Measurements from ENCODE around the gene CBR3.
"Not testable (repeated sequence)": the region's sequence is repeated elsewhere in the genome, so short reads cannot be mapped to it uniquely, and the experiment has no call there.

CBR3 gene

DNA sequence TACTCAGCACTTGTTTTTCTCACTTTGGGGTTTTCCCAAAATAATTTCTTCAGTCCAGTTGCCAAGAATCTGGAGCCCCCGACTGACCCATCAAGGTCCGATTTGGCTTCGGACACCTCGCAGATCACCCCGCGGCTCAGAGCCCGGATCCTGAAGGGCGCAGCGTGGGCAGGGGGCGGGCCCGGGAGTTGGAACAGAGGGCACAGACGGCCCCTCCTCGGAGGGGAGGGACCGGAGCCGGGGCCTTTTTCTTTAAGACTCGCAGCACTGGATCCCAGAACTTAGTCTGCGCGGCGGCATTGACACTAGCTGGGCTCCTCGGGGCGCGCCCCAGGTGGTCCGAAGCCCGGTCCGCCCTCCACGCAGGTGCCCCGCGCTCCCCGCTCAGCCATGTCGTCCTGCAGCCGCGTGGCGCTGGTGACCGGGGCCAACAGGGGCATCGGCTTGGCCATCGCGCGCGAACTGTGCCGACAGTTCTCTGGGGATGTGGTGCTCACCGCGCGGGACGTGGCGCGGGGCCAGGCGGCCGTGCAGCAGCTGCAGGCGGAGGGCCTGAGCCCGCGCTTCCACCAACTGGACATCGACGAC lies at the start of gene CBR3:
Gene CBR3 (plus strand): TSS at position 277 of the 588 bp plus-strand sequence. CDS start 114 bp downstream, at position 391.
- DNase-seq (ENCODE audit: low read depth, low spot score), result no peak

DNA sequence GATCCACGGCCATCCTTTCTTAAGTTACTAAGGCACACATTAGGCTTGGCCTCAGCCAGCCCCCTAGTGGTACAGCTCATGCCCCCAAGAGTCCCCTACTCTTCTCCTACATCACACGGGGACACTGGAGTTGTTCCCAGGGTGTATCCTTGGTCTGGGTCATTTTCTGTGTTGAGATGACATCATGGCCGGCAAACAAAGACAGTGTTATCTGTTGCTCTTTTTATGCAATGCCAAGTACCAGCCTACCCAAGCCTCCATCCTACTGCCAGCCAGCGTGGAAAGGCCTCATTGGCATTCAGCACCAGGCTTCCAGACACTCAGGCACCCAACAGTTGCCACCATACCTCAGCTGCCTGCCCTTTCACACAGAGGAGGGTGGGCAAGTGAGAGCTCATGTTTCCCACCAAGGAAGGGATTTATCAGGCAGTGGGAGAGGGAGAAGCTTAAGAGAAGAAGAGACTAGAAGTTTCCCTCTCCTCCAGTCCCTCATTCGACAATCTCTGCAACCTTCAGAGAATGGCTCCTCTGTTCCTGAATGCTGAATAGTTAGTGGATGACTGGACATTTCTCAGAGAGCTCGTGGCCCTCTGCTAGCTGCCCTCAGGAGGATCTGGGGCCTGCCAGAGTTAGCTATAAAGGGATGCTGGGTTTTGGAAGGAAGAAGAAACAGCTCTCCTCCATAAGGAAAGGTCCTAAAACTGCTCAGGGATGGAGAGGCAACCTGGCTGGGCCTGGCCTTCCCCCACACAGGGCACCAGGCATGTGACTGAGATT lies 47.3 kb upstream of the CBR3 start:
- DNase-seq (ENCODE audit: low read depth, low spot score), result no peak

DNA sequence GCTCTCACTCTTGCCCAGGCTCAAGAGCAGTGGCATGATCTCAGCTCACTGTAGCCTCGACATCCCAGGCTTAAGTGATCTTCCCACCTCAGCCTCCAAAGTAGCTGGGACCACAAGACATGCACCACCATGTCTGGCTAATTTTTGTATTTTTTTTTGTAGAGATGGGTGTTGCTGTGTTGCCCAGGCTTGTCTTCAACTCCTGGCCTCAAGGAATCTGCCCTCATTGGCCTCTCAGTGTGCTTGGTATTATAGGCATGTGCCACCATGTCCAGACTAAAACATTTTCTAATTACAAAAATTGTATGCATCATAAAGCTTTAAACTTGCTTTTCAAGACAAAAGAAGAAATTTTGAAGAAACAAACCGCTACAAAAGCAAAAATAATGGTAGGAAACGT lies 44.9 kb upstream of the CBR3 start:
- DNase-seq (ENCODE audit: low read depth, low spot score), result no peak

DNA sequence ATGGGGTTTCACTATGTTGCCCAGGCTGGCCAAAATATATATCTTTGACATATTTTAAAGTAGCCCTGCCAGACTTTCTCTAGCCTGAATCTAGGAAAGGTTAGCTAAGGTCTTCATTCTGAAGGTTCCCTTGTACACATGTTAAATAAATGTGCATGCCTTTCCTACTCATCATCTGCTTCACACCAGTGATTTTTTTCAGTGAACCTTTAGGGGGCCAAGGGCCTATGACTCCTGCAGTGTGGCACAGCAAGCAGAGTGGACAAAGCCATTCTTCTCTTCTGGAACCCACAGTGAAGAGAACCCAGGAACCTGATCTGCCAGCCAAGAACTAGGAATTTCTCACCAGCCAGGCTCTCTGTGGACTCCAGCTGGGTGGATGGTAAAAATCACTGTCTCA lies 42.2 kb upstream of the CBR3 start:
- DNase-seq (ENCODE audit: low read depth, low spot score), result no peak

DNA sequence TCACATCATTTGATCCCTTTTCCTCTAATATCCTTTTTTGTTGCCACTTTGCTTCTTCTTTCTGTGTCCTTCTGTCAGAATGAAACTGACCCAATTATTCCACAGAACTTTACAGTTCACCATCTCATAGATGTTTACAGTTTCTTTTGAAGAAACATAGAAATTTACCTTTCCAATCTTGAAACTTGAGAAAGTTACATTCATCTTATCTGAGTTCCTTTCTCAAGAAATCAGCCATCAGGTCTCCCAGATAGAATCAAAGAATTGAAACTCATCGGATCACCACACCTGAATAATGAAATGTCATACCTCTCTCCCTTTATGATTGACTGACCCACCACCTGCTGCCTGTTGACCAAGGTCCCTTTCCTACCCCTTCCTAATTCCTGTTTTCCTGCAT lies 41.4 kb upstream of the CBR3 start:
- DNase-seq (ENCODE audit: low read depth, low spot score), result no peak

DNA sequence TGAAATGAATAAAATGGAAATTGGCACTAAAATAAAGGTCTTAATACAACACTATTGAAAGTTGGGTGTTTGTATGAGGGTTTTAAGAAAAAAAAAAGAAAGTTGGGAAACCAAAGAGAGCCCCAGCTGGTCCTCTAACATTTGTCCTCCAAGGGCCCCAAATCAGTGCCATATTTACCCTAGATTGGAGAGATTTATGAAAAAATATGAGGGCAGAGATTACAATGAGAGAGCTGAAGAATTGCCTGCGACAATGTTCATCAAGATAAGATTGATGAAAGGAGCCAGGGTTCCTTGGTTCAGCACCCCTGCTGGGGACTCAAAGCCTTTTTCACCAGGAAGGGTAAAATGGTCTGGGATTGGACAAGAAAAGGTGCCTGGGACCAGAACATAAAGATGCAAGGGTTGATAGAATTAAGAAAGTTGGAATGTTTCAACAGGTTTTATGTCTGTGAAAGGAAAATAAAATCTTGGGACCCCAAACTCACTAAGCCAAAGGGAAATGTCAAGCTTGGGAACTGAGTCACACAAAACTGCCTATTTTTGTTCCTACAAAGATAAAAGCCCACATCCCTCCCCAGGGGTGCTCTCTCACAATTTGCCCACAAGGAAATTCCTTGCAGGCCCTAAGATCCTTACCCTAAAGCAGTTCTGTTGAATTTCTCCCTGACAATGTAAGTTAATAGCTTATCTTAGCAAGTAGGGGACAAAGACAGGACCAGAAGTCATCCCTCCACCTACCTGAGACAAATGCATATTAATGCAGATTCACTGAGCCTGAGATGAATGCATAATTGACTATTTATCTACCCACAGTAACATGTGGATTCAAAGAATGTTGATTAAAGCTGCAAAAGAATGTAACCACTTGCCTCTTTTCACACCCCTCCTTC lies 38.2 kb upstream of the CBR3 start:
- no peak for DNase-seq (ENCODE audit: low read depth, low spot score)

DNA sequence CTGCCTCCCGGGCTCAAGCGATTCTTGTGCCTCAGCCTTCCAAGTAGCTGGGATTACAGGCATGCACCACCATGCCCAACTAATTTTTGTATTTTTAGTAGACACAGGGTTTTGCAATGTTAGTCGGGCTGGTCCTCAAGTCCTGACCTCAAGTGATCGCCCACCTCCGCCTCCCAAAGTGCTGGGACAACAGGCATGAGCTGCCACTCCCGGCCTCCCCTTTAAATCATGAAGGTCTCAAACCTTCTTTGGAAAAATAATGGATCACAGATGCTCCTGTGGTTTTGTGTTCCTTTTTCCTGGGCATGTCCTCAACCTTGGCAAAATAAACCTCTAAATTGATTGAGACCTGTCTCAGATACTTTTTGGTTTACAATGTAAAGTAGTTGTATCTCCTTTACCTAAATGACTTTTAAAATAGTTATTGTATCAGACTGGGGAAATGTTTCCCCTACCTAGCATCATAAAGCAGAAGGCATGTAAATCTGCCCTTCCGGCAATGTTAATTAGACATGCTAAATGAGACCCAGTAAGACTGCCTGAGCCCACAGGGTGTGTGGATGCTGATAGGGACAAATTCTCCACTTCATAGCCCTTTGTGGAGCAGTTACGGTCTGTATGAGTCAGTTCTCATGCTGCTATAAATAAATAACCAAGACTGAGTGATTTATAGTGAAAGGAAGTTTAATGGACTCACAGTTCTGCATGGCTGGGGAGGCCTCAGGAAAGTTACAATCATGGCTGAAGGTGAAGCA lies 37.3 kb upstream of the CBR3 start:
- no peak for DNase-seq (ENCODE audit: low read depth, low spot score)

DNA sequence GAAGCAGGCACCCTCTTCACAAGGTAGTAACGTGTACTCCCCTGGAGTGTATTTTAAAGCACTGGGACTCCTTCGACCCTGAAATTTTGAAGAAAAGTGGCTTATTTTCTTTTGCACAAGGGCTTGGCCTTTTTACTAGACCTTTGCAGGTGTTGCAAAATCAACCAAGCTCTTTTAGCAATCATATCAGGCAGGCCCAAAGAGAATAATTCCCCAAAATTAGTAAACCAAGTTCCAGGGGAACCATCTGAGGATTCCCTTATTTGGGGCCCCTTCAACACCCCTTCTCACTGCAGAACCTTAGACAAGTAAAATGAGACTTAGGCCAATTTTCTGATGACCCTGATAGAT lies 36.7 kb upstream of the CBR3 start:
- no peak for DNase-seq (ENCODE audit: low read depth, low spot score)

DNA sequence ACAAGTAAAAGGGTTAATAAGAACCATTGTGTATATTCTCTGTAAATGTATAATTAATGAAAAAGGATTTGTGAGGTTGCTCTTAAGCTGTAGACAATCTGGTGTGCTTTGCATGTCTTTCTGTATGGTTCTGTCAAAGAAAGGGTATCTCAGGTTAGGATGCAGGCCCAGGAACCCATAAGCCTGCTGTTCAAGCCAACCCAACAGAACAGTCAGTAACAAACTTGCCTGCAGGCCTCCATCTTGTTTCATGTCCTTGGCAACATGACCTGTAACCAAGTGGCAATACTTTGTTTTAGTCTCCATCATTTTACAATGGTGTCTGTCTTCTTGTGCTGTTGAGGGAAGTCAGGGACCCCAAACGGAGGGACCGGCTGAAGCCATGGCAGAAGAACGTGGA lies 35.9 kb upstream of the CBR3 start:
- DNase-seq (ENCODE audit: low read depth, low spot score), result no peak

DNA sequence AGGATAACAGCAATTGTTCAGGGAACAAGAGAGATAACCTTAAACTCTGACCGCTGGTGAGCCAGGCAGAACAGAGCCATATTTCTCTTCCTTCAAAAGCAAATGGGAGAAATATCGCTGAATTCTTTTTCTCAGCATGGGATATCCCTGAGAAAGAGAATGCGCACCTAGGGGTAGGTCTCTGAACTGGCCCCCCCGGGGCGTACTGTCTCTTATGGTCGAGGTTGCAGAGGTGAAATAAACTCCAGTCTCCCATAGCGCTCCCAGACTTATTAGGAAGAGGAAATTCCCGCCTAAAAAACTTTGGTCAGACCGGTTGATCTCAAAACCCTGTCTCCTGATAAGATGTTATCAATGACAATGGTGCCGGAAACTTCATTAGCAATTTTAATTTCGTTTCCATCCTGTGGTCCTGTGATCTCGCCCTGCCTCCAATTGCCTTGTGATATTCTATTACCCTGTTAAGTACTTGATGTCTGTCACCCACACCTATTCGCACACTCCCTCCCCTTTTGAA lies 35.1 kb upstream of the CBR3 start:
- DNase-seq (ENCODE audit: low read depth, low spot score), result not testable (repeated sequence)

DNA sequence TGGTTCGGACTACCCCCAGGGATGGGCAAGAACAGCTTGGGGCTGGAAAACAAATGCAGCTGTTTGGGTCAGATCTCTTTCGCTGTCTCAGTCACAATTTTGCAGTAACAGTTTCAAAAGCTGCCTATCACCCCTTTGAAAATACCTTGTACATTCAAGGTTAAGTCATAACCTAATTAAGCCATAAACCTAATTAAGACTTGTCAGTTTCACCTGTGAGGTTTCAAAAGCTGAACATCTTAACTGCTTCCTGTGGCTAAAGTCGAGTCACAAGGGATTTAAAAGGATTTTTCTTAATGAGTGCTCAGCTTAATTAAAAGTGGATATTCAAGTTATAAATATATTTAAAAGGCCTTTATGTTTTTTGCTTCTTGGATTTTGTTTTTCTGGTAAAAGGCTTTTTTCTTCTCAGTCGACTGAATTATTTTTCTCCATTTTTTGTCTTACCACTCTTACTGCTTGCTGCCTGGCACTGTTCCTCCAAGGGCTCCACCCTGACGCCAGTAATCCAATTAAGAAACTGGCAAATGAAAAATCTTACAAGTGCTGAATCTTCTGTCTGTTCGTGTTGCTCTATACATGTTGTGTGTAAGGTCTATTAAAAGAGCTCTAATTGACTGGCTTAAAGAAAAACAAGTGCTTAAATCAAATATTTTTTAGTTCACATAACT lies 33.8 kb upstream of the CBR3 start:
- DNase-seq (ENCODE audit: low read depth, low spot score), result no peak

DNA sequence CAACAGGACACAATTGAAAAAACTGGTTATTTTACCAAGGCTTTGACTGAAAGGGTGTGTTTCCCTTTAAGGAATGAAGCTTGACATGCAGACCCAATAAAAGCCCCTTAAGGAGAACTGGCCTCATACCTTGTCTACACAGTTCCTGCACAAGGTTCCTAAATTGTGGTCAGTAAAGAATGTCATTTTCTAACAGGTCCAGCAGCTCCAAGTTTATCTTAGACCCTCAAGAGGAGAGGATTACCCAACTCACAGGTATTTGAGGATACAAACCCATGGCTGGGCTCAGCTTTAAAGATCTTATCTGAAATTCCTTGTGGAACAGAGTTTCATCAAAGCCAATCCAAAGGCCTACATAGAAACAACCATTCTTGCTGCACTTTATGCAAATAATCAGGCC lies 31.4 kb upstream of the CBR3 start:
- no peak for DNase-seq (ENCODE audit: low read depth, low spot score)

DNA sequence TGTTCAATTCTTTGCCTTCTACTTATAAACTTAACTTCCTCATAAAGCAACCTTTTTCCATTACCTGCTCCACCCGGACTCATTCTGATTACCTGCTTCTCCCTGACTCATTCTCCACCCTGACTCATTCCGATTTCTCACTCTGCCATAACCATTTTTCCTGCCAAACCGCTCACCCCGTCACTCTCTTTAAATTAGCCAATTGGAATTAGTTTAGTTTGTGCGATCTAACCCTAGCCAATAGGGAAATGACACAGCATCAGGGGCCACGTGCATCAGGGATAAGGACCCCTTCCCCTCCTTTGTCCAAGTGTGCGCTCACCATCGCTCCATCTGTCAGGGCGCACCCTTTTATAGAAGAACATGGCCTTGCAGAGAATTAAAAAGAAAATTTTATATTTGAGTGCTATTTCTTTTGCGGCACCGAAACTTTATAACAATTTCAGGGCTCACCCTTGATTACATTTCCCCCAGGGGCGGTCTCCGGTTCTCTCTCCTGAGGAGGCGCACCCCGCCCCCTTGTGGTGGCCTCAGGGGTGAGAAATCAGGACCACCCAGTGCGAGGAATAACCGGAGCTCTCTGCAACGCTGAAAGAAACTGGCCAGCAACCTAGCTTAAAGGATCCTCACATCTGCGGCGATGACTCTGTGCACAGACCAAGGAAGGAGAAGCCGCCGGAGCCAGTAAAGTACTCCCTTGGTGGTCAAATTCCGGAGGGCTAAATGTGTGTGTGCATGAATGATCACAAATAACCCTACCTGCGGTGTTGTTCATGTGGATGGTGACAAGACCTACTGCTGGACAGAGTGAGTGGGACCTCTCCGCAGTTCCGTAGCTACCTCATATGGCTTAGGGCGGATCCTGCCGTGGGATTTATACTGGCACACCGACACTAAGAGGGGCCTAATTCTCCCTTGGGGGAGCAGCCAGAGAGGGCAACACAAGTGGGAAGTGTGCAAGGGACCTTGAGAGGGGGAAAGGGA lies 30.3 kb upstream of the CBR3 start:
- peak; percentile 51 for DNase-seq (ENCODE audit: low read depth, low spot score)

DNA sequence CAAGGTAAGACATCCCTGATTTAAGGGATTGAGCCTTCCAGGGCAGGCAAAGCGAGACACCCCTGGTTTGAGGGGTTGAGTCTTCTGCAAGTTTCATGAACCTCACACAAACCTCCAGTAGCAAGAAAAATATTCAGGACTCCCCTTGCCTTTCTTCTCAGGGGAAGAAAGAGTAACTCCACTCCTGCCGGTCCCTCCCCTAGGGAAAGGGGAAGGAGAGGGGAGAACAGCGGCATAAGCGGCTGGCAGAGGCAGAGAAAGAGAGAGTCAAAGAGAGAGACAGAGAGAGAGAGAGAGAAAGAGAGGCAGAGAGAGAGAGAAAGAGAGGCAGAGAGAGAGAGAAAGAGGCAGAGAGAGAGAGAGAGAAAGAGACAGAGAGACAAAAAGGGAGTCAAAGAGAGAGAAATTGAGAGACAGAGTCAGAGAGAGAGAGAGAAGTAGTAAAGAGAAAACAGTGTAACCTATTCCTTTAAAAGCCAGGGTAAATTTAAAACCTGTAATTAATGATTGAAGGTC lies 29.5 kb upstream of the CBR3 start:
- no peak for DNase-seq (ENCODE audit: low read depth, low spot score)

DNA sequence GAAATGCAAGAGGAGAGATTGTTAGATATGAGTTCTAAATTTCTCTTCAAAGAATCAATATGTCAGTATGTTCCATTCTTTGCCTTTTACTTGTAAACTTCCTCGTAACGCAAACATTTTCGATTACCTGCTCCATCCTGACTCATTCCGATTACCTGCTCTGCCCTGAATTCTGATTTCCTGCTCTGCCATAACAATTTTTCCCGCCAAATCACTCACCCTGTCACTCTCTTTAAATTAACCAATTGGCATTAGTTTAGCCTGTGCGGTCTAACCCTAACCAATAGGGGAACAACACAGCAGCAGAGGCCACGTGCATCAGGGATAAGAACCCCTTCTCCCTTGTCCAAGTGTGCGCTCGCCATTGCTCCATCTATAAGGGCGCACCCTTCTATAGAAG lies 25.0 kb upstream of the CBR3 start:
- DNase-seq (ENCODE audit: low read depth, low spot score), result no peak

DNA sequence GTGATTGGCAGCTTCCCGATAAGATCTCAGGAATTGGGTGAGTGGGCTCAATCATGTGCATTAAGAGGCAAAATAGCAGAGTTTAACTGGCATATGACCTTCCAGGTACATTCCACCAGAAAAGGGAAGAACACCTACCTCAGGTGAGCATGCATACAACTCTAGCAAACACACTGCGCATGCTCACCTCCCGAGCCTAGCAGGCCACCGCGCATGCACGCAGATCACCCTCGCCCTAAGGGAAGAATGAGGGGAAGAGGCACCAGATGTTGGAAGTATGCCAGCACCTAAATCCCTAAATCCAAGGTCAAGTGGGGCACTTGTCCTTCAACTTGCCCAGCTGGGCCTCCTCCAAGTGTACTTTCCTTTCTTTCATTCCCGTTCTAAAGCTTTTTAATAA lies 23.6 kb upstream of the CBR3 start:
- DNase-seq (ENCODE audit: low read depth, low spot score), result no peak

DNA sequence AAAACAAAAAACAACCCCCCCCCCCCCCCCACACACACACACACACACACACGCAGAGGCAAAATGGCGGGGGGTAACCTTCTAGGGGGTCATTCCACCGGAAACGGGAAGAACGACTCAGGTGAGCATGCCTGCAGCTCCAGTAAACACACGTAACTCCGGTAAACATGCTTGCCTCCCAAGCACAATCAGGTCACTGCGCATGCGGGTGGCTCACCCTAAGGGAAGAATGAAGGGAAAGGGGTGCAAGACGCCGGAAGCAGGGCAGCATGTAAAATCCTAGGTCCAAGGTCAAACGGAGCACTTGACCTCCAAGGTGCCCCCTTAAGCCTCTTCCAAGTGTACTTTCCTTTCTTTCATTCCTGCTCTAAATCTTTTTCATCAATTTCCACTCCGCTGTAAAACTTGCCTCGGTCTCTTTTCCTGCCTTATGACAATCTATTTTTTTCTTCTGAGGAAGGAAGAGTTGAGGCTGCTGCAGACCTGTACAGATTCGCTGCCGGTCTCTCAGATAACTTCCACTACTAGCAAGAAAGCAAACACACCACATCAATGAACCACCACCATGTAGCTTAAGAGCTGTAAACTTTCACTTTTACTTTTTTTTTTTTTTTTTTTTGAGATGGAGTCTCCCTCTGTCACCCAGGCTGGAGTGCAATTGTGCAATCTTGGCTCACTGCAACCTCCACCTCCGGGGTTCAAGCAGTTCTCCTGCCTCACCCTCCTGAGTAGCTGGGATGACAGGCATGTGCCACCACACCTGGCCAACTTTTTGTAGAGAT lies 21.0 kb upstream of the CBR3 start:
- DNase-seq (ENCODE audit: low read depth, low spot score), result no peak

DNA sequence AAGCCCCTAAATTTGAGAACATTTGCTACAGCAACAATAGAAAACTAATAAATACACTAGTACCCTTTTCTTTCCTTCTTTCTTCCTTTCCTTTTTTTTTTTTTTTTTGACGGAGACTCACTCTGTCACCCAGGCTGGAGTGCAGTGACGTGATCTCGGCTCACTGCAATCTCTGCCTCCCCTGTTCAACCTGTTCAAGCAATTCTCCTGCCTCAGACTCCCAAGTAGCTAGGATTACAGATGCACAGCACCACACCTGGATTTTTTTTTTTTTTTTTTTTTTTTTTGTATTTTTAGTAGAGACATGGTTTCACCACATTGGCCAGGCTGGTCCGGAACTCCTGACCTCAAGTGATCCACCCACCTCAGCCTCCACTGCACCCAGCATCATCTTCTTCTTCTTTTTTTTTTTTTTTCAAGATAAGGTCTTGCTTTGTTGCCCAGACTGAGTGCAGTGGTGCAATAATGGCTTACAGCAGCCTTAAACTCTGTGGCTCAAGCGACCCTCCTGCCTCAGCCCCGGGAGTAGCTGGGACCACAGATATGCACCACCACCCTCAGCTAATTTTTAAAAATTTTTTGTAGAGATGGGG lies 19.6 kb upstream of the CBR3 start:
- no peak for DNase-seq (ENCODE audit: low read depth, low spot score)

All from activated naive CD8-positive, alpha-beta T cell treated with anti-CD3 and anti-CD28 coated beads, Interleukin-2, amount 50 U/mL, for 16 hours (primary cell).